Measurements from ENCODE around the gene FAM53B. TPM values are rescaled to one million over a fixed set of nuclear protein-coding genes. Genes with fewer than 3 reads are reported as not detected.

FAM53B gene
- polyA plus RNA-seq, 3 donors, result 7.1 to 12.8 (median 9.8) TPM

GRCh38 chr10:124661660-124662180, 82.5 kb downstream of the FAM53B start:
- 94 to 95% (median 94%) methylated on average over 9 of the region's 9 CpGs for WGBS, 3 donors
- H3K27ac ChIP-seq (ENCODE audit: low read depth, low read length), result no peak overlapping the region

DNA sequence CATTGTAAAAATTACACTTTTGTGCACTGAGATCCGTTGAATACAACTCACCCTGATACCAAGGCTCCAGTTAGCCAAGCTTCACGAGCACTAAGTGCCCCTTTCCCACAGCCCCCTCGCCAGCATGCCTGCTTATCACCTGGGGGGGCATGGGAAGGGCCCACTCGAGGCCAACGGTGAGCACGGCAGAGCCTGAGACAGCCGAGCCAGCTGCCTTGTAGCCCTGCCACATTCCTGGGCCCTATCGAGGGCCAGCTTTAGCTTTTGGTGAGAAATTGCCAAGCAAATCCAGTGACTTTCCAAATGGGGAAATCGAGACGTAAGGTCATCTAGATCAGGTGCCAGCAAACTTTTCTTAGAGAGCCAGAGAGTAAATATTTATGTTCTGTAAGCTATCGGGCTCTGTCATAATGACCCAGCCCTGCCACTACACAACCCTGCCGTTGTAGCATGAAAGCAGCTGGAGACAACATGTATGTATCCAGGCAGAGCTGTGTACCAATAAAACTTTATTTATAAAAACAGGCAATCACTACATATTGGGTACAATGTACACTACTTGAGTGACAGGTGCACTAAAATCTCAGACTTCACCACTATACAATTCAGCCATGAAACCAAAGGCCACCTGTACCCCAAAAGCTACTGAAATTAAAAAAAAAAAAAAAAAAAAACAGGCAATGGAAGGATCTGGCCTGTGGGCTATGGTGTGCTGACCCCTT, 83.6 kb downstream of the FAM53B start:
- H3K27ac ChIP-seq (ENCODE audit: low read depth, low read length), result no peak overlapping the region
- 50 to 93% (median 83%) methylated on average over 12 of the region's 12 CpGs for WGBS, 3 donors

GRCh38 chr10:124659380-124659779, 84.8 kb downstream of the FAM53B start:
- no peak overlapping the region for H3K27ac ChIP-seq (ENCODE audit: low read depth, low read length)
- 51 to 98% (median 56%) methylated on average over 2 of the region's 2 CpGs for WGBS, 3 donors

- no peak overlapping the region for H3K27ac ChIP-seq (ENCODE audit: low read depth, low read length)
- WGBS, 3 donors, result 96 to 98% (median 96%) methylated on average over 12 of the region's 12 CpGs
Measured at GRCh38 chr10:124658591-124659242, 85.5 kb downstream of the FAM53B start.

- no peak overlapping the region for H3K27ac ChIP-seq (ENCODE audit: low read depth, low read length)
- 55 to 73% (median 56%) methylated on average over 9 of the region's 9 CpGs for WGBS, 3 donors
Measured at GRCh38 chr10:124657806-124658205, 86.4 kb downstream of the FAM53B start.

DNA sequence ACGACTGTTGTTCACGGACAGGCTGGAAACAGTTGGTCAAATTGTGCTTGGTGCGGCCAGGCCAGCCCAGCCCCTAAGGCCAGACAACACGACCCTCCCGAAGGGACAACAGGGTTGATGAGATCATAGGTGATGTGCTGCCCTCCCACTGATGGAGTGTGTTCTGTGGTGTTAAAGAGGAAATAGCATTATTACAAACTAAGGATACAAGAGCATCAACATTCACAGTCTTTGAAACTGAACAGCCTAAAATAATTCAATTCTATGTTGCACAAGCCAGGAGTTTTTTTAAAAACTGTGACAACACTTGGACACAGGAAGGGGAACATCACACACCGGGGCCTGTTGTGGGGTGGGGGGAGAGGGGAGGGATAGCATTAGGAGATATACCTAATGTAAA, 87.6 kb downstream of the FAM53B start:
- WGBS, 3 donors, result 59 to 84% (median 70%) methylated on average over 6 of the region's 6 CpGs
- H3K27ac ChIP-seq (ENCODE audit: low read depth, low read length), result no peak overlapping the region

DNA sequence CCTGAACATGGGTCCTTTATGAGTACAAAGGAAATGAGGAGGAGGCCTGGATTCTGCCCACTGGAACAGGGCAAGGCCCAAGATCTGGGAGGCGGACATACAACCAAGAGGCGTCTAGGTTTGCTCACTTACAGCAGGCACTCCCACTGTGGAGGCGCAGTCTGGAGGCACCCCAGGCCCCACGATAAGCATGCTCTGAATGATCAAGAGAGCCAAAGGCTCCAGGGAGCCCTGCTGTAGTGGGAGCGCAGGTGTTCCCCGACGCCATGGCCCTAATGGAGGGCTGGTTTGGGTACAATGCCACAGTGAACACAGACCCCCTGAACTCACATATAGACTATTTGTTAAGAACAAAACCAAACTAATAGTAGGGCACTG, 88.1 kb downstream of the FAM53B start:
- H3K27ac ChIP-seq (ENCODE audit: low read depth, low read length), result no peak overlapping the region
- WGBS, 3 donors, result 97 to 98% (median 98%) methylated on average over 7 of the region's 7 CpGs

DNA sequence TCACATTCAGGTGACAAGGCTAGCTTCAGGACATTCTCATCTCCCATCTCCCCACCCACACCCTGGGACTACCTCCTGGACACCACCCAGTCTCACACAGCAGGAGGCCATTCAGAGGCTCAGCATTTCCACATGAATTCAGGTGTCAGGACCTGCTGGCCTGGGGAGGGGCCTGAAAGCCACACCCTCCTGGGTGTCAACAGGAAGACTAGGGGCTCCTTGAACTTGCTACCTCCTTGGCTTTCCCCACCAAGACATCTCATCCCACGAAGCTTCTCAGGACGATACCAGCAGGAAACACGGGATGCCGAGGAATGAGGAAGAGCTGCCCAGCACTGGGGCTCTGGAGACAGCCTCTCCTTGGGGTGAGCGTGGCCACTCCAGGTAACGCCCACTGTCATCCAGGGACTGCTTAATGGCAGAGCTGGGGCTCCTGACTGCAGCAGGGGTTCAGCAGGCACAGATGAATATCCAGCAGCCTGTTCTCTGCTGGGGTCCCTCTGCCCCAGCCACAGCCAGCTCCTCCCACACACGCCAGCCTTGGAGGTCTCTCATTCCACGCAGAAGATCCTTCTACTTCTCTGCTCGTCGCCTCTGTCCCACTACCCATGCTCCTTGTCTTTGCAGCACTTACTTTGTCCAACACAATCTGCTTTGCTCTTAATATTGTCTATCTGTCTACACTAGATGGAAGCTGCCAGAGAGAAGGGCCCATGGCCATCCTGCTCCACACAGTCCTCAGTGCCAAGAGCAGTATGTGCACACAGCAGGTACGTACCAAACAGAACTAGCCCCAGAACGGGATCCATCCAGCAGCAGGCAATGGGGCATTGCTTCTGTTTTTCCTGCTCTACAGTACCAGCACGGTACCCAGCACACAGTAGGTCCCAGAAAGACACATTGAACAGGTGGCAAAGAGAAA, 88.7 kb downstream of the FAM53B start:
- no peak overlapping the region for H3K27ac ChIP-seq (ENCODE audit: low read depth, low read length)
- 78 to 89% (median 81%) methylated on average over 13 of the region's 13 CpGs for WGBS, 3 donors

DNA sequence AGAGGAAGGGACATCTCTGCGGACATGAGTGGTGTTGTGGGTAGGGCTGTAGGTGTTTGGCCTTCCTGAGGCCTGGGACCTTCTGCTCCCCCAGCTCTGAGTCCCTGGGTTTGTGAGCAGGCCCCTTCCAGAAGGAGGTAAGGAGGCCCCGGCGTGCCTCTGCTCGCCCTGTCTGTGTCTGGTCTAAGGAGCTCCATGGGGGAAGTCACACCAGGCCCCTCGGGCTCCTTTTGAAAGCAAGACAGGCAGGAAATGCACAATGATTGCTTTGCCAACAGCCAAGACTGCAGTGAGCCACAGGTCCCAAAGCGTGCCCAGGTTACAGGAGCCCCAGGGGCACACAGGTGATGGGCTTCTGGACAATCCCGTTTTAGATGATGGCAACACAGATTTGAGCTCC, 89.5 kb downstream of the FAM53B start:
- WGBS, 3 donors, result 45 to 88% (median 62%) methylated on average over 7 of the region's 7 CpGs
- no peak overlapping the region for H3K27ac ChIP-seq (ENCODE audit: low read depth, low read length)

DNA sequence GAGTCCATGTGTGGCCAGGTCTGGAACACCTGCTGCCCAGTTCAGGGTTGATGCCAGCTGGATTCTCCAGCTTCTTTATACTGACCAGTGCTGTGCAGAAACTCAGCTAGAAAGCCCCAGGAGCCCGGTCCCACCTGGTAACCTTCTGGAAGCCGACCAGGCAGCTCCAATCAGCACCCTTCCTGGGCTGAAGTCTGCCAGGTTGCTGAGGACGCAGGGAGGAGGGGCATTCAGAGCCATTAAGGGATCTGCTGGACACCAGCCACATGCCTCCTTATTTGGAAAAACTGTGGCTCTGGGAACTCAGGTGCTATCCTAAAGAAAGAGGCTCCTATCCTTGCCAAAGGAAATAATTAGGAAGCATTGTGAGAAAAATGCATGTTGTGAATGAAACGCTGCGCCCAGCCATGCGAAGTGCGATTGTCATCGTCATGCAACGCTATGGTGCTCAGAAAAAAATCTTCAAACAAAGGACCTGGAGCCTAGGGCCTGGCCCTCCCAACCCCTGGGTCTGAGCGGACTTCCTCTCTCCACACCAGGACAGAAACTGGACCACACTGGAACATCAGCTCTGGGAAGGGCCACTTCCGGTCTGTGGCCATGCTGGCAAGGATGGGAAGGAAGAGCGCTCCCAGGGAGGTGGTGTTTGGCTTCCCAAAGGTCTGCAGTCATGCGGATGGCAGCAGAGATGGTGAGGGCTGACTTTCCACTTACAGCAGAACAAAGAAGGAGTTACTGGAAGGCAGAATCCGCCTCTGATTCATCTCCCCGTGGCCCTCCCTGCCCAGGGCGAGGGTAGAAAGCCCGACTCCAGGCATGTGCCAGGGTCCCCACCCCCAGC, 90.1 kb downstream of the FAM53B start:
- H3K27ac ChIP-seq (ENCODE audit: low read depth, low read length), result no peak overlapping the region
- WGBS, 3 donors, result 62 to 76% (median 67%) methylated on average over 17 of the region's 17 CpGs

DNA sequence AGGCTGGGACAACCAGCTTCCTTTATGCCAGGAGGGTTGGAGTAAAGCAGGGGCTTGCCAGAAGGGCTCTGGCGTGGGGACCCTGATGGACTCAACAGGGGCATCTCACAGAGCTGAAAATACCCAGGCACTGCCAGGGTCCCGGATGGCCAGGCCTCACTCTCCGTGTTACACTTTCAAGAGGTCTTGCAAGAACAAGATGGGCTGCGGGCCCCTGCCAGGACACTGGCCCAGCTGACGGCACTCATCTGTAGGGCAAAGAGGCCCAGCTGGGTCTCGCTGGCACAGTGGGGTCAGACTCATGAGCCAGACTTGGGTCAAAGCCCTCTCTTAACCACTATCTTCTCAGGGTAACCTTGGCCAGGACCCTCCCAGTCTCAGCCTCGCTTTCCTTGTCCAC, 90.9 kb downstream of the FAM53B start:
- WGBS, 3 donors, result 79 to 81% (median 80%) methylated on average over 7 of the region's 7 CpGs
- H3K27ac ChIP-seq (ENCODE audit: low read depth, low read length), result no peak overlapping the region

DNA sequence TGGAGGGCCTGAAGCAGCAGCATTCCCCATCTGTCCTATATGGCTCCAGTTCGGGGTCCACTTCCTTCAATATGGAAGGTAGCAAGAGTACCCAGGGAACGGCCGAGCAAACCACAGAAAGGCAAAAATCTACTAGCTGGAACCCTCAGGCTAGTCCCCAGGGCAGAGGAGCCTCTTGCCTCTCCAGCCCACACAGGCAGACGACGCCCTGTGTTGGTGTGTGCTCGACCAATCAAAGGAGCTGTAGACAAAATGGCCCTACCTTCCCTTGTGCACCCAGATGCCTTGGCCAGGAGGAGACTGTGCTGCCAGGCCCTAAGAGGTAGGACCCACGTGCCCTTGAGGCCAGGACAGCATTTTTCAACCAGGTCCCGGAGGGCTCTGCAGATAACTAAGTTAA, 91.5 kb downstream of the FAM53B start:
- WGBS, 3 donors, result 81 to 86% (median 84%) methylated on average over 8 of the region's 8 CpGs
- H3K27ac ChIP-seq (ENCODE audit: low read depth, low read length), result no peak overlapping the region

- H3K27ac ChIP-seq (ENCODE audit: low read depth, low read length), result no peak overlapping the region
- 87 to 94% (median 94%) methylated on average over 5 of the region's 5 CpGs for WGBS, 3 donors
Measured at GRCh38 chr10:124652200-124652599, 92.0 kb downstream of the FAM53B start.

GRCh38 chr10:124651402-124651891, 92.7 kb downstream of the FAM53B start:
- 71 to 93% (median 76%) methylated on average over 14 of the region's 14 CpGs for WGBS, 3 donors
- H3K27ac ChIP-seq (ENCODE audit: low read depth, low read length), result no peak overlapping the region

GRCh38 chr10:124650820-124651401, 93.3 kb downstream of the FAM53B start:
- 61 to 90% (median 70%) methylated on average over 13 of the region's 13 CpGs for WGBS, 3 donors

DNA sequence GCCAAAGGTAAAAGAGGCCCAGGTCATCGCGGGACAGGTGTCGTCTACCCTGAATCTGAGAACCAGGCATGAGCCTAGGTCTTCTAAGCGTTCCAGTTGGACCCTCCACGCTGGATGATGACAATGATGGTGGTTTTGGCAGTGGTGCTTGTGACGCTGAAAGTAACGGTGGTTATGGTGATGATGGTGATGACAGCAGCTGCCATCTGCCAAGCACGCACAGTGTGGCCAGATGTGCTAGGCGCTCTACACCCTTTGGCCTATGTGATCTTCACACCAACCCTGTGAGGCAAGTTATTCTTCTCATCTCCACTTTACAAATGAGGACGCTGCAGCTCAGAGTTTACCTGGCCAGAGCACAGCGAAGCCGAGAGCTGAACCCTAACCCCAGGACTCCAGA, 93.9 kb downstream of the FAM53B start:
- H3K27ac ChIP-seq (ENCODE audit: low read depth, low read length), result no peak overlapping the region
- 95 to 97% (median 96%) methylated on average over 12 of the region's 12 CpGs for WGBS, 3 donors

More at GRCh38 chr10:124650820-124651401, 93.3 kb downstream of the FAM53B start:
- H3K27ac ChIP-seq (ENCODE audit: low read depth, low read length), result no peak overlapping the region

- peak overlapping the region; percentile 40 for H3K27ac ChIP-seq (ENCODE audit: low read depth, low read length)
- WGBS, 3 donors, result 36 to 40% (median 37%) methylated on average over 5 of the region's 5 CpGs
Measured at GRCh38 chr10:124649214-124649613, 95.0 kb downstream of the FAM53B start.

Data from adipose tissue (tissue), 3 donors.